Activated CD4-positive, alpha-beta T cell treated with anti-CD3 and anti-CD28 coated beads for 1 hour (primary cell): Measurements from ENCODE around the gene IER5.

Source experiments
- DNase-seq: peaks from one replicate; pipeline ENCODE4 v3.0.0-alpha.2; 2020

IER5 gene

GRCh38 chr1:181116819-181117390, 28.4 kb downstream of the IER5 start:
- DNase-seq: no peak

DNA sequence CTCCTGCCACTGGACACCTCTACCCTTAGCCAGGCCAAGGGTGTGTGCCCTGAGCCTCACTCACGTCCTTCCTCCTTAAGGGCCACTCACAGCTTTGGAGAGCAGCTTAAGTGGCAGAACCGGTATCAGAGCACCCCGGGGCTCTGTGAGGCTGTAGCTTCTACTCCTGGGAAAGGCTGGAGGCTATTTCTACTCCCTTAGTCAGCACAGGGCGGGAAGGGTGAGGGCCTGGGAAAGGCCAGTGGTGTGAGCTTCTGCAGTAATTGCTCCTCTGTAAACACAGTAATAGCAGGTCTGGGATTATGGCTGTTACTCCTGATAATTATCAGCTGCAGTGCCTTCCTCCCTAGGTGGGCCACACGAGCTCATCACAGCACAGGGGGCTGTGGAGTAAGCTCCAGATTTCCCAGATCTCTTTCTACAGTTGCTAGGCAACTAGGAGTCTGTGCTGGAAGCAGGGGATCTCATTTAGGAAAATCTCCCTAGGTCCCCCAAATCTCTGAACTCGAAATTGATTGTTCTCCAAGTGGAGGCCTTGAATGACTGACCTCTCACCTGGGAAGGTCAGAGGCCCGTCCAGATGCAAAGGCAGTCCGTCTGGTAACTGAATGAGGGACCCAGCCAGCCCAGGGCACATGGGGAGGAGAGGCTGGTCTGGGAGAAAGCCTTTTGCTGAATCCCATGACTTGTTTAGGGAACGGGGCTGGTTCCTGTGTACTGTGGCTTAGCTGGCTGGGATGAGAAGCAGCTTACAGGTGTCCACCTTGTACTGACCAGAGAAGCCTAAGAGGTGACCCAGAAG, 29.3 kb downstream of the IER5 start:
- DNase-seq: no peak

- no peak for DNase-seq
Measured at GRCh38 chr1:181119093-181119989, 30.8 kb downstream of the IER5 start.

DNA sequence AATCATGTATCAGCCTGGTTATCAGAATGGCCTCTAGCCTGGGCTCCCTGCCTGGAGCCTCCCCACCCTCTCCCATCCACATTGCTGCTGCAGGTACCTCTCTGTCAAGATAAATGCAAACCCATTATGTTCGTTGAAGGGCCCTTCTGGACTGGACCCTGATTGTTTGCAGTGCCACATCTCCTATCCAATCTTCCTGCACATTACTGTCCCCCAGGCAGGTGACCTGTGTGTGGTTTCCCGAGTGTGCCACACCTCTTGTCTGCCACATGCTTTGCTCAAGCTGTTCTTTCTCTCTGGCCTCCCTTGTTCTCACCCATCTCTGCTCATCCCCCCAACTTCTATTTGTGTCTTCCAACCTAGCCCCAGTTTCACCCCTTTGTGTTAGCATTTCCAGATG, 32.4 kb downstream of the IER5 start:
- no peak for DNase-seq

DNA sequence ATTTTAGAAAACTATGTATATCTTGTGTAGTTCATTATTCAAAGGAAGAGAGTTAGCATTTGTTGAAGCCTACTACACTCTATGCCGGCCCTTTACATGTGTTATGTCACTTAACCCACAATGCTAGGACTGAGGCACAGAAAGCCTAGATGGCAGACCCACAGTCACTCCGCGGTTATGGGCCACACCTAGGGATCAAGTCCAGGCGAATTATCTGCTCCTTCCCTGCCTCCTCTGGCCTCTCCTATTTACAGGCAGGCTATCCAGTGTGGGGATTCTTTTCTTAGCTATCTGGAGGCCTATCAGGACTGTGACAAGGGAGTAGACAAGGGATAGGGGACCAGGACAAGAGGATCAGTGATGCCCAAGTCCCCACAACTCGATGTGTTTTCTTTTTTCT, 33.0 kb downstream of the IER5 start:
- no peak for DNase-seq

DNA sequence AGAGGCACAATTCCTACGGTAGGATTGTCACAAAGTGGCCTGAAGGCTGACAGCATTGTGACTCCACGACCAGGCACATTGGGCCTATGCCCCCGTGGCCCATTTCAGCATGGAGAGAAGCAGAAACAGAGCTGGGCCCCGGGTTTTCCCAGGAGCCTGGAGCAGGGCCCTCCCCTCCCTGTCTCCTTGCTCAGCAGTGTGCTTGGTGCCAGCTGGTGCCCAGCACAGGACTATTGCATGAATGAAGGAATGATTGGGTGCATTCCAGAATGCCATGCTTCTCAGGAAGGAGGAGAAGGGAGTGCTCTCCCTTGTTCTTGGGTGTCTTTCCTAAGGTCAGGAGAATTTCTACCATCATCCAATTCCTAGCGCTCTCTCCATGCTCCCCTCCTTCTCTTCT, 33.7 kb downstream of the IER5 start:
- no peak for DNase-seq

- no peak for DNase-seq
Measured at GRCh38 chr1:181123173-181123572, 34.7 kb downstream of the IER5 start.

DNA sequence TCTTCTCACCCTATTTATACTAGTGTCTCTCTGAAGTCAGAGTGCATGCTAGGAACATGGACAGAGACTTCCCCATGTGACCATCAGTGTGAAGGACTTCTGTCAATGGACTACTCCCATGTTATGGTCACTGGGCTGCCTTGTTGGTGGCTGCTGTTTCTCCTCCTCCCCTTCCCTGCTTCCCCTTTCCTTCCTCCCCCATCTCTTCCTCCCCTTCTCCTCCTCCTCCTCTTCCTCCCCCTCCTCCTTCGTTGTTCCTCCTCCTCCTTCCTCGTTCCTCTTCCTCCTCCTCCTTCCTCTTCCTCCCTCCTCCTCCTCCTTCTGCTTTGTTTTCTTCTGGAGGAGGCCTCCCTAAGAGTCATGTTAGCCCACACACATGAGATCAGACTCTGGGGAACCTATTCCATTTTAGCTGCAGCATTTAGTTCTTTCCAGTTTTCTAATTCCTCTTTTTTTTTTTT, 35.8 kb downstream of the IER5 start:
- no peak for DNase-seq

- no peak for DNase-seq
Measured at GRCh38 chr1:181126289-181126688, 37.8 kb downstream of the IER5 start.

GRCh38 chr1:181126871-181127587, 38.5 kb downstream of the IER5 start:
- DNase-seq: no peak

DNA sequence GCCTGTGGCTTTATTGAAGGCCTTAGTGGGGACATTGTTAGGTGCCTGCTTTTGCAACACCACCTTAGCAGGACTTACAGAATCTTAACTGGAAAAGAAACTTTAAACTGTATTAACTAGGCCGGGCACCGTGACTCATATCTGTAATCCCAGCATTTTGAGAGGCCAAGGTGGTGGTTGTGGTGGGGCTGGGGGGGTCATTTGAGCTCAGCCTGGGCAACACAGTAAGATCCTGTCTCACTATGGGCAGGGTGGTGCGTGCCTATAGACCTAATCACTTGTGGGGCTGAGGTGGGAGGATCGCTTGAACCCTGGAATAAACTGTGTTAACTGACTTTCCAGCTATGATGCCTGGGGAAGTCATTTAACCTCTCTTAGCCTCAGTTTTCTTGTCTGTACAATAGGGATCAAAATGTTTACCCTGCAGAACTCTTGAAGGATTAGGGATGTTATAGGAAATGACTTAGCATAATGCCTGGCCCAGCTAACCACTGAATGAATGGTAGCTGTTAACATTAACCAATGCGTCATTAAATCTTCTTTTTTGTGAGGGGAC, 39.5 kb downstream of the IER5 start:
- DNase-seq: no peak

DNA sequence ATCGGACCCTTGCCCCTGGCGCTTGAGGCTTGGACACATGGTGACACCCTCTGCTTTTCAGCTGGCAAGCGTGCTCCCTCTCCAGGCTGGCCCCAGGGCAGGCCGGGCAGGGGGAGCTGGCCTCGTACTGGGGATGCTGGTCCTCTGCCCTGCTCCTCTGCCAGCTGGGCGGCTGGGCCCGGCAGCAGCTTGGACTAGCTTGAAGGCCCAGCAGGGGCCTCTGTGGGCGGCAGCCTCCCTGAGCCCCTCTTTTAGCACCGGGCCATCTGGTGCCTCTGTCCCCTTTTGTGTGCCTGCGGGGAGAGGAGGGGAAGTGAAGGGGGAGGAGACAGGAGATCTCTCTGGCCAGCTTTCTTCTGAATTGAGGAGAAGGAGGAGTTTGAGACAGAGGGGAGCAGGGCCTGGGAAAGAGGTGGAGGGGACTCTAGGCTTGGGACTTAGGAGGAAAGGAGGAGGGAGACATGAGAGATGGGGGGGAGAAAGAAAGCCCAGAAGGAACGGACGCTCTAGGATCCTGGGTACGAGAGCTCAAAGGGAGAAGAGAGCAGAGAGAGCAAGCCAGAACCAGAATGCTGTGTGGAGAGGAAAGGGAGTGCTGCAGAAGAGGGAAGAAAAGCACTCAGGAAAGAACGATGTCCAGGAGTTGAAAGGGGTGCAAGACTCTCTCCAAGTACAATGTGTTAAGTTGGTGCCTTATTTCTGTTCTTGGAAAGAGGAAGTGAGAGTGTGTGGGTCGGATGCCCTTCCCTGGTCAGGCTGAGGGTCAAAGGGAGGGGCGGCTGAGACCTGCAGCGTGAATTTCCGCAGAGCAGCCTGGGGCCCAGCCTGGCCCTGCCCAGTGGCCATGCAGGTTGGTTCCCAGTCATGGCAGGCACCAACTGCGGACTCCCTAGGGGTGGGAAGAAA, 40.3 kb downstream of the IER5 start:
- no peak for DNase-seq

- DNase-seq: no peak
Measured at GRCh38 chr1:181129771-181130606, 41.5 kb downstream of the IER5 start.

GRCh38 chr1:181131255-181131941, 42.9 kb downstream of the IER5 start:
- no peak for DNase-seq

DNA sequence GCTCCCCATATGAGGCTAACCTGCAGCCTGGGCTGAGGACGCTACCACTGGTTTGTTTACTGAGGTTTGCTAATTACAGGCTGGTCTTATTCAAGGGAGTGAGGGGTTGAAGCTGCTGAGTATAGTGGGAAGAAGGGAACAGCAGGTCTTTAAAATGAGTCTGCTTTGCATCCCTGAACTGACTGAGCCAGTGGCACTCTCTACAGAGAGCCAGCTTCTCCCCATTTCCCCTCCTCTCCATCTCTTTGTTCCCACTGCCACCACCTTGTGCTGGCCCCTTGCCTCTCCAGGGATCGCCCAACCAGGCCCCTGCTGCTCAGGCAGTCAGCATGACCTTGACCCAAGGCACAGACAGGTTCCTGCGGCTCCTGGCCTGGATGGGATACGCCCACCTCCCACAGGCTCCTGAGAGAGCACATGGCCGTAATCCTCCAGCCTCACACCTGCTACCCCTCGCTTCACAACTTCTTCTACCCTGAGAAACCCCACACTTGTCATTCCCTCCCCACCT, 45.0 kb downstream of the IER5 start:
- no peak for DNase-seq

DNA sequence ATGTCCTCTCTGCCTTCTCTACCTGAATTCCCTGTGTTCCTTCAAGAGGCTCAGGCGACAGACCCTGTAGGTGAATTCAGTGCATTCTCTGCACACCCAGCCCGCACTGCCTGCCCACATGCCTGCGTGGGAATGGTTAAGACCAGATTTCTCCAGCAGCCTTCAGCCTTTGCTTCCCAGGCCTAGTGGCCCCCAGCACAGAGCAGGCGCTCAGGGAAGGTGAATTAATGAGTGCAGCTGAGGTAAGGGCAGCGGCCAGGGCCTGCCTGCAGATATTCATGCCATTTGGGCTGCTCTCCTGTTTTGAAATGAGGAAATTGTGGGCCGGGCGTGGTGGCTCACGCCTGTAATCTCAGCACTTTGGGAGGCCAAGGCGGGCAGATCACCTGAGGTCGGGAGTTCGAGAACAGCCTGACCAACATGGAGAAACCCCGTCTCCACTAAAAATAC, 45.5 kb downstream of the IER5 start:
- no peak for DNase-seq

- DNase-seq: no peak
Measured at GRCh38 chr1:181134543-181135436, 46.3 kb downstream of the IER5 start.

DNA sequence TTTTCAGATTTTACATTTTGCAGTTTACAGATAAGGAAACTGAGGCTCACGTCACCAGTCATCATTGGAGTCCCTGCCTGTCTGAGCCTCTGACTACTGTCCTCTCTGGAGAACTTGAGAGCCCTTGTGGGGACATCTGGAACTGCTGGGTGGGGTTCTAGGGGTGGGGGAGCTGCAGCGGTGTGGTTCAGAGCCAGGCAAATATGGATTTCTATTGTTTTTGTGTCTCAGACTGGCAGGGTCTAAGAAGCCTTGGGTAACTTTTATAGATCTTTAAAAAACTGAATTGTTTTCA, 46.9 kb downstream of the IER5 start:
- no peak for DNase-seq
